ENCODE data around the gene MACC1.

The MACC1 gene

DNA sequence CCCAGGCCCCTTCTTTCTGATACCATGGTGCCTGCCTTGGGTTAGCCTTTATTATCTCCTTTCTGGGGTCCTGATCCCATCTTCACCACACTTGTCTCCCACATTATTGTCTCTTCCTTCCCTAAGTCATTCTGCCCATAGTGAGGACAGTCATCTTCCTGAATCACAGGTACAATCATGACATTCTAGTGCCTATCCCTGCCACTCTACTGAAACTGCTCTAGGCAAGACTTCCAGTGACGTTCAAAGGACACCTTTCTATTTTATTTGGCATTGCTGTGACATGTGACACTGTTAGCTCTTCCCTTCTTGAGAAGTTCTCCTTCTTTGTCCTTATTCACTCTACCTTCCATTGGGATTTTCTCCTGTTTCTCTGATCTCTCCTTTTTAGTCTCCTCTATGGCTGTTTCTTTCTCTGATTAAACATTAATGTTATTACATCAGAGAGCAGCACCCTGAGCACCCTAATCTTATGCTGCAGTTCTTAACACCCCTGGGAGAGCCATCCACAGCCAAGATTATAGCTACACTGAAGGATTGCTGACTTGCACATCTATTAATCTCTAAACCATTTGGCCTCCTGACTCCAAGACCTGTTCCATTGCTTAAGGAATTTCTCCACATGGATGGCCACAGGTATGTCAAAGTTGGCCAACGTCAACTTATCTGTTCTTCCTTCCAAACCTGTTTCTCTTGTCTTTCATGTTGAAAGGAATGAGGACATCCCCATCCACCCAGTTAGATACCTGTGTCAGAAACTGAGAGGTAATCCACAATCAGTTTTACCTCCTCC lies 10.9 kb downstream of the MACC1 start:
- no peaks in the 10 kb centered on the region for H3K36me3 Mint-ChIP-seq (ENCODE audit: low read depth)
- no peak overlapping the region for H3K27ac Mint-ChIP-seq
- no peaks in the 10 kb centered on the region for H3K4me1 Mint-ChIP-seq (ENCODE audit: low read depth)
- H3K4me3 Mint-ChIP-seq, result no peak overlapping the region
- no peaks in the 10 kb centered on the region for H3K27me3 Mint-ChIP-seq (ENCODE audit: low read depth)
- DNase-seq (ENCODE audit: low spot score), result no peak
- H3K9me3 Mint-ChIP-seq, result peaks cover 6% of the 10 kb centered on the region

DNA sequence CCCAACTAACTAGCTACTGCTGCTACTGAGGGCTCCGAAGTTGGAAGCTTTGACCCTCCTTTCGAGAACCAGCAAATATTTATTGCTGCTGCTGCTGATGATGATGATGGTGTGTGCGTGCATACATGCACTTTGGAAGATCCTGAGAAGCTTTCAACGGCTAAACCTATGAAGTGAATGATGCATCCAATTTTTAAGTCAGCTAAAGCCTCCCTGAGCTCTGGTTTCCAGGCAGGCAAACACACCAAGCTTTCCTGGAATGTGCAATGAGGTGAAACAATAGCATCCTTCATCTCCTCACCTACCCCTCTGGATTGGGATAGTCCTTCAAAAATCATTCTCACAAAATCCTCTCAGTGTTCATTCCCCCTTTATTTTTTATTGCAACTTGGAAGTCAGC lies 13.9 kb downstream of the MACC1 start:
- H3K9me3 Mint-ChIP-seq, result peaks cover 4% of the 10 kb centered on the region
- H3K4me1 Mint-ChIP-seq (ENCODE audit: low read depth), result peaks cover 2% of the 10 kb centered on the region
- no peaks in the 10 kb centered on the region for H3K36me3 Mint-ChIP-seq (ENCODE audit: low read depth)
- no peak for DNase-seq (ENCODE audit: low spot score)
- H3K27me3 Mint-ChIP-seq (ENCODE audit: low read depth), result no peaks in the 10 kb centered on the region
- no peak overlapping the region for H3K27ac Mint-ChIP-seq
- no peak overlapping the region for H3K4me3 Mint-ChIP-seq

DNA sequence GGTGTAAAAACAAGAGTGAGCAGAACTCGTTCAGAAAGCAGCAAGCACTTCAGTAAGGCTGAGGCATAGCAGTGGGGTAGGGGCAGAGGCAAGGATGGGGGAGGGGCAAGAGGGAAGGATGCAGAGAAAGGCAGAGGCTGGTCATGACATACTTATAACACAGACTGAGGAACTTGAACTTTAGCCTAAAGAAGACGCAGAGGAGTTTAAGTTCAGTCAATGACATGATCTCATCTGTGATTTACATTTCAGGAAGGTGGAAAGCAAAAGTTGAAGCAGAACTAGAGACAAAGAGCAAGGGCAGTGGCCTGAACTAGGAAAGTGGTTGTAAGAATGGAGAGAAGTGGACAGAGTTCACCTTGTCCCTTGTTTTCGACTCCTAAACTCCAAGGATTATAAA lies 15.8 kb downstream of the MACC1 start:
- Mint-ChIP-seq H3K27me3 (ENCODE audit: low read depth) (no peaks in the 10 kb centered on the region), H3K4me3 (no peak overlapping the region), H3K4me1 (ENCODE audit: low read depth) (peaks cover 2% of the 10 kb centered on the region), H3K9me3 (no peaks in the 10 kb centered on the region), H3K36me3 (ENCODE audit: low read depth) (no peaks in the 10 kb centered on the region), H3K27ac (no peak overlapping the region)
- no peak for DNase-seq (ENCODE audit: low spot score)

DNA sequence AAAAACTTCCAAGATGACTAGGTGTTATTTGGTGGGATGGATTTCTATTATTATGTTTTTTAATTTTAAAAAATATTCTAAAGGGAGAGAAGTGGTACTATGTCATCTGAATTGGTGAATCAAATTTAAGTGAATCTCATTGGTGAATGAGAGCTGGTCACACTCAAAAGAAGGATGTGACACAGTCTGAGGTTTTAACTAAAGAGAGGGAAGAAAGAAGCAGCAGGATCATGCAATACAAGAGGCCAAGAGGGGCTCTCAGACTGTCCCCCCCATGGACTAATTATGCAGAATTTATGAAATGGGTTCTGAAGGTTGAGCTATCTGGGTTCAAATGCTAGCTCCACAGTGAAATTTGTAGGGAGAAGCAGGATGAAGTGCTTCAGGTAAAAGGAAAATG lies 16.2 kb downstream of the MACC1 start:
- H3K4me1 Mint-ChIP-seq (ENCODE audit: low read depth), result peaks cover 2% of the 10 kb centered on the region
- H3K27ac Mint-ChIP-seq, result no peak overlapping the region
- no peak for DNase-seq (ENCODE audit: low spot score)
- no peak overlapping the region for H3K4me3 Mint-ChIP-seq
- H3K9me3 Mint-ChIP-seq, result no peaks in the 10 kb centered on the region
- H3K36me3 Mint-ChIP-seq (ENCODE audit: low read depth), result no peaks in the 10 kb centered on the region
- no peaks in the 10 kb centered on the region for H3K27me3 Mint-ChIP-seq (ENCODE audit: low read depth)

DNA sequence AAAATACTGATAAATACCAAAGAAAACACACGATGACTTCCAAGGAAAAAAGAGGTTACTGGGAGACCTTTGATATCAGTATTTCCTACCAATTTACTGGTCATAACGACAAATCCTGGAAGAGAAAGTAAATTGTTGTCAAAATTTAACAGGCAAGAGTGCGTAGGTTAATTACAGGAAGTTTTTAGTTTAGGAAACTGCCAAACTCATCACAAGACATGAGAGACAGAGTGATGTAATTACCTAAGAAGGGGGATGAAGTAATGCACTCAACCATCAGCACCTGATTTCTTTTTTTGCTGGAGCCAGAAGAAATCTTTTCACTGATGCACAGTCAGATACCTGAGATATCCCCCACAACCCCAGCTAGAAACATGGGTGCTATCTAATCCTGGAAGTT lies 16.8 kb downstream of the MACC1 start:
- no peak for DNase-seq (ENCODE audit: low spot score)
- H3K27ac Mint-ChIP-seq, result no peak overlapping the region
- H3K9me3 Mint-ChIP-seq, result no peaks in the 10 kb centered on the region

DNA sequence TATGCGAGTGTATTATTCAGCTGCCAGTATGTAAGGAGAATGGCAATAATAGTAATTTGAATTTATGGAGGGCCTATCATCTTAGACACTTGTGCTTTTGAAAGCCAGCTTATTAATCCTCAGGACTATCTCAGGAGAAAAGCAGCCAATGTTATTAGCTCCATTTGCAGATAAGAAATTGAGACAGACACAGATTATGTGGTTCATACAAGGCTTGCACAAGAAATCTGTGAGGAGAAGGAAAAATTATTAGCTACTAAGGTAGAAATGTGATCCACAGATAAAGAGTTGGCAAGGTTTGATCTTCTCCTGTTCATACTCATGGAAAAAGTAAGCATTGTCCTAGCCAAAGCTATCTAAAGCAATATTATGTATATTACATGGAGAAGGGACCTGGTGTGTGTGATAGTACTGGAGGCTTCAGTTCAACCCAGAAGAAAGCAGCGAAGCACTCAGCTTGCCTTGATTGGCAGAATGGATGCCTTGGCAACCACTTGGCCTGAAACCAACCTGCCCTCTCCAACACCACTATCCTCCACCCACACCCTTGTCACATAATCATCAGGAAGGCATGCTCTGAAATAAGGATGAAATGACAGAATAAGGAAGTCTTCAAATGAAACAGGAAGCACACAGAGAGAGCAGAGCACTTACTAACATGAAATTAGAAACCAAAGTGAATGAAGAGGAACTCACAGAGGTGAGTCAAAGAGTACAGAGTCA lies 18.0 kb downstream of the MACC1 start:
- H3K9me3 Mint-ChIP-seq, result no peaks in the 10 kb centered on the region
- no peak overlapping the region for H3K4me3 Mint-ChIP-seq
- DNase-seq (ENCODE audit: low spot score), result no peak
- no peak overlapping the region for H3K27ac Mint-ChIP-seq
- no peaks in the 10 kb centered on the region for H3K36me3 Mint-ChIP-seq (ENCODE audit: low read depth)
- H3K27me3 Mint-ChIP-seq (ENCODE audit: low read depth), result no peaks in the 10 kb centered on the region
- peaks cover 2% of the 10 kb centered on the region for H3K4me1 Mint-ChIP-seq (ENCODE audit: low read depth)

More for the DNA sequence above, 16.8 kb downstream of the MACC1 start:
- Mint-ChIP-seq H3K27me3 (ENCODE audit: low read depth) (no peaks in the 10 kb centered on the region), H3K4me1 (ENCODE audit: low read depth) (peaks cover 2% of the 10 kb centered on the region), H3K4me3 (no peak overlapping the region), H3K36me3 (ENCODE audit: low read depth) (no peaks in the 10 kb centered on the region)

DNA sequence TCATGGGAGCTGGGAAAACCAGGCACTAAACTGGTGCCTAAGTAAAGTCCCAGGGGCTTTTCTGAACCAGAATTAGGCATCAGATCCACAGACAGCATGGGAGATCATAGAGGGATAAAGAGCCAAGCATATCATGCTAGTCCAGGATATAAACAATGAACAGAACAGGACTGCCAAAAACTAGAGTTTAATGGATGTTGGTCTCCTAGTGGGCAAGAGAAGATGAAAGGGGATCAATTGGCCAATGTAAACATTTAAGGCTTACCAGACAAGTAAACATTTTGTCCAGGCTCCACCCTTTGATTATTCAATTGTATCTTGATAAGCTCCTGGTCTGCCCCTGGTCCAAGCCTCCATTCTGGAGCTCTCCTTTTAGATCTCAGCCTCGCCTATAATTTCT lies 18.9 kb downstream of the MACC1 start:
- Mint-ChIP-seq H3K27me3 (ENCODE audit: low read depth) (no peaks in the 10 kb centered on the region), H3K36me3 (ENCODE audit: low read depth) (no peaks in the 10 kb centered on the region), H3K4me3 (no peak overlapping the region), H3K27ac (no peak overlapping the region), H3K4me1 (ENCODE audit: low read depth) (peaks cover 2% of the 10 kb centered on the region), H3K9me3 (no peaks in the 10 kb centered on the region)
- no peak for DNase-seq (ENCODE audit: low spot score)

DNA sequence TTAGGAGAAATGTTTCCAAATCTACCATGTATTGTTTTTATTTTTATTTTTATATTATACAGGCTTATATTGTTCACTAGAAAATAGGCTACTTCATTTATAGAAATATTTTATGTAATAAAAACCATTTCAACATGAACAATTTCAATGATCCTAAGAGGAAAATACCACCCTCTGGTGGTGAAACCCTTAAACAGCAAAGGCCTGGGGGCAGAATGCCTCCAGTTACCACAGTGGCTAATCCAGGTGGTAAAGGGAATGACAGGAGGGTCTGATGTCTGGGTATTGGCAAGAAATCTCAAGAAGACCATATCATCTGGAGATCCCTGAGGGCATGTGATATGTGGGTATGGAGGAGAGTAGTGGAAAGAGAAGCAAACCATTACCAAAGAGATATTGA lies 19.3 kb downstream of the MACC1 start:
- H3K4me3 Mint-ChIP-seq, result no peak overlapping the region
- no peak for DNase-seq (ENCODE audit: low spot score)
- H3K27me3 Mint-ChIP-seq (ENCODE audit: low read depth), result no peaks in the 10 kb centered on the region
- peaks cover 2% of the 10 kb centered on the region for H3K4me1 Mint-ChIP-seq (ENCODE audit: low read depth)
- no peaks in the 10 kb centered on the region for H3K36me3 Mint-ChIP-seq (ENCODE audit: low read depth)
- H3K27ac Mint-ChIP-seq, result no peak overlapping the region
- H3K9me3 Mint-ChIP-seq, result no peaks in the 10 kb centered on the region

DNA sequence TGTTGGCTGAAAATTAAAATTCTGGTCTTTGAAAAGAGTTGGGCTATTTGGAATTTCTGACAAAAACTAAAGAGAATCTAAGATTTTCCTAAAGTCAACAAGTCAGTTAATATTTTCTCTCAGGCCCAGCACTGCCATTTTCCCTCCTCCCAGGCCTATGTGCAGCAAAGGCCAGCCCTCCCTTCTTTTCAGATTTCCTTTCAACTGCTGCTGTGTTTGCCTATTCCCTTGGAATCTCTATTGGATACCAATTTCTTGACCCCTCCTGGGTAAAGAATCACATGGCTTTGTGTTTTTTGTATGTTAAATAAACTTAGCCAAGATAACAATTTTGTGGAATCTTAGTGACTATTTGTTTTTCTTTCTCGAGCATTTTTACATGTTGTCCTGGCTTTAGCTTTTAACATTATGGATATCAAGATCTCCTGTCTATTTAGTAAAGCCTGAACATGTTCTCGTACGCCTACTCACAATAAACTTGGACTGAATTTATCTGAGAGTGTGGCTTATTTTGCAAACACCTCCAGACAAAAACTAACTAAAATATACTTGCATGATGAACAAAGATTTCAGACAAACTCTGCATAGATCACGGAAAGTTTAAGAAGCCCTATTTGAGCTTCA lies 19.9 kb downstream of the MACC1 start:
- no peaks in the 10 kb centered on the region for H3K36me3 Mint-ChIP-seq (ENCODE audit: low read depth)
- no peak for DNase-seq (ENCODE audit: low spot score)
- peaks cover 2% of the 10 kb centered on the region for H3K4me1 Mint-ChIP-seq (ENCODE audit: low read depth)
- H3K27me3 Mint-ChIP-seq (ENCODE audit: low read depth), result no peaks in the 10 kb centered on the region
- H3K4me3 Mint-ChIP-seq, result no peak overlapping the region
- H3K27ac Mint-ChIP-seq, result no peak overlapping the region
- H3K9me3 Mint-ChIP-seq, result no peaks in the 10 kb centered on the region

DNA sequence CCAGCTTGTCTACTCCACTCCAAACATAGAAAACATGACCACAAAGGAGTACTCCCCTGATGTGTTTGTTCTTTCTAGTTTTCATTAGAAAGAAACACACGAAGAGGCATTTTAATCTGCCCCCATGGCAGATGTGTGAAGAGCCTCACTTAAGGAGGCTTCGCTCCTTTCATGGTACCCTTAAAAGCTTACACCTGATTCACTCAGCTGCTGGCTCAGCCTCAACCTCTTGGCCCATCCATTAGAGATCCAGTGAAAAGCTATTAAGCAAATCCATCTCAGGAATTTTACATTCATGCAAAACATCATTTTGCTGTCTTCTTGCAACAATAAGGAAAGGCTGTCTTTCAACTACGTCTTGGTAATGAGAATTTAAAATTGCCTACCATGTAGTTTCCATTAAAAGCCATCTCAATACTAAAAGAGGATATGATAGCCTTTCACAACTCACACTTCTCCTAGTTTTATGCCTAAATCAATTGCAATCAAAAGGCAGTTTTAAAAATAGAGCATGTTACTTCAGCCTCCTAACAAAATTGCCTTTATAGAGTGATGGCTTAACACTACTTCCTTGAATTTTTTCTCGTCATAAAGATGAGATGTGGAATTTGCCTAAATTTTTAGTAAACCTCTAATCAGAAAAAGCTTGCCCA lies 22.7 kb downstream of the MACC1 start:
- H3K4me3 Mint-ChIP-seq, result no peak overlapping the region
- peaks cover 2% of the 10 kb centered on the region for H3K4me1 Mint-ChIP-seq (ENCODE audit: low read depth)
- no peak overlapping the region for H3K27ac Mint-ChIP-seq
- no peaks in the 10 kb centered on the region for H3K9me3 Mint-ChIP-seq
- no peaks in the 10 kb centered on the region for H3K27me3 Mint-ChIP-seq (ENCODE audit: low read depth)
- DNase-seq (ENCODE audit: low spot score), result no peak
- no peaks in the 10 kb centered on the region for H3K36me3 Mint-ChIP-seq (ENCODE audit: low read depth)

DNA sequence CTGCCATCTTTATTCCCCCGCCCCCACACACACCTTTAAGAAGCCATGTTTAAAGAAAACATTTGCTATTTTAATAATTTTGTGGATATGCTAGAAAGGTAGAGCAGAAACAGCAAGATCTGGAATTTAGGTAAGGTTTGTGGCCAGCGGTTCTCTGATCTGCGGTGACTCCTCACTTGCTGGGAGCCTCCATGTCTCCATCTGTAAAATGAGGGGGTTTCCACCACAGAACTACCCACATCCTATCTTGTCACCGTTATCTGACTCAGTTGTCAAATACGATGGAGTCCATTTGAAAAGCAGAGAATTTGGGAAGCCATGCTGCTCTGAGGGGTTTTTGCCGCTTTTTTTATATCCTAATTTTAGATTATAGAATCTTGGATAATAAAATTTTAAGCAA lies 23.3 kb downstream of the MACC1 start:
- no peaks in the 10 kb centered on the region for H3K27me3 Mint-ChIP-seq (ENCODE audit: low read depth)
- no peaks in the 10 kb centered on the region for H3K4me1 Mint-ChIP-seq (ENCODE audit: low read depth)
- H3K27ac Mint-ChIP-seq, result no peak overlapping the region
- no peak overlapping the region for H3K4me3 Mint-ChIP-seq
- DNase-seq (ENCODE audit: low spot score), result no peak
- no peaks in the 10 kb centered on the region for H3K9me3 Mint-ChIP-seq
- H3K36me3 Mint-ChIP-seq (ENCODE audit: low read depth), result no peaks in the 10 kb centered on the region

DNA sequence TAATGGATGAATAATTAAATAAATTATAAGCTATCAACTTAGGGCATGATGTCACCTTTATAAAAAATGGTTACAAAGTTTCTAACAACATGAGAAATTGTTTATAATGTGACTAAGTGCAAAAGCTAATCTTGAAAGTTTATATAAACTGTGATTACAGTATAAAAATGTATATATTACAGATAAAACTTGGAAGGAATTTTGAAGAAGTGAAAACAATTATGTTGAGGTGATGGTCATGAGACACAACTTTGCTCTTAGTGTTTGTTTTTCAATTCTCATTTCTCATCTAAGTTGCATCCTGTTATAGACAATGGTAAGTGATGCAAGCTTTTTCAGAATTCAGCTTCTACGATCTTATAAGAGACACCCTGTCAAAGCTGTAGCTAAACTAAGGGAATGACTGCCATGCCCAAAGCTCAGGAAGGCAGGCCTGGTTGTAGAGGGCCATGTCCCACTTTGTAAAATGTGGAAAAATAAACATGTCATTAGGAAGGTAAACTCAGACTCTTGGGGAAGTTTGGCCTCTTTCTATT lies 23.9 kb downstream of the MACC1 start:
- no peak for DNase-seq (ENCODE audit: low spot score)
- Mint-ChIP-seq H3K9me3 (peaks cover 4% of the 10 kb centered on the region), H3K36me3 (ENCODE audit: low read depth) (no peaks in the 10 kb centered on the region), H3K4me1 (ENCODE audit: low read depth) (no peaks in the 10 kb centered on the region), H3K27ac (no peak overlapping the region), H3K27me3 (ENCODE audit: low read depth) (no peaks in the 10 kb centered on the region), H3K4me3 (no peak overlapping the region)

DNA sequence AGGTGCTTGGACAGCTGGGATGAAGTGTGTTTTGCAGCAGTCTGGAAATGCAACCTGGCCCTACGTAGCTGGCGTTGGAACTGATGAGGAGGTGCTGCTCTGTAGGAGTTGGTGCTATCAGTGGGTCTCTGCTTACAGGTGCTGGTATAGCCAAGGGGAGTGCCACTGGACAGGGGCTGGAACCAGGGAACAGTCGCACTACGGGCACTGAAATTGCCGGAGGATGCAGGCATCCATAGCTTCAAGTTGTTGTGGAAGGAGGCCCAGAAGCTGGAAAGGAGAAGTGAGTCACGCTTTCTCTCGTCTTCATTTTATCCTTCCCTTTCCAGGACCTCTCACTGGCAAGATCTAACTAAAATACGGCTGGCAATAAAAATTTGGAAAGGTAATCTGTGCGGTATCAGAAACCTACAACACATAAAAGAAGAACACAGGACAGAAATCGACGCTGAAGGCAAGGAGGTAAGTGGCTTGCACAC lies 25.8 kb downstream of the MACC1 start:
- Mint-ChIP-seq H3K27me3 (ENCODE audit: low read depth) (no peaks in the 10 kb centered on the region), H3K4me1 (ENCODE audit: low read depth) (no peaks in the 10 kb centered on the region), H3K9me3 (peaks cover 4% of the 10 kb centered on the region), H3K36me3 (ENCODE audit: low read depth) (no peaks in the 10 kb centered on the region), H3K4me3 (no peak overlapping the region), H3K27ac (no peak overlapping the region)
- no peak for DNase-seq (ENCODE audit: low spot score)
